Measurements from ENCODE around the gene MEIOB. TPM values are rescaled to one million over a fixed set of nuclear protein-coding genes. Genes with fewer than 3 reads are reported as not detected.

Gene MEIOB, protein sequence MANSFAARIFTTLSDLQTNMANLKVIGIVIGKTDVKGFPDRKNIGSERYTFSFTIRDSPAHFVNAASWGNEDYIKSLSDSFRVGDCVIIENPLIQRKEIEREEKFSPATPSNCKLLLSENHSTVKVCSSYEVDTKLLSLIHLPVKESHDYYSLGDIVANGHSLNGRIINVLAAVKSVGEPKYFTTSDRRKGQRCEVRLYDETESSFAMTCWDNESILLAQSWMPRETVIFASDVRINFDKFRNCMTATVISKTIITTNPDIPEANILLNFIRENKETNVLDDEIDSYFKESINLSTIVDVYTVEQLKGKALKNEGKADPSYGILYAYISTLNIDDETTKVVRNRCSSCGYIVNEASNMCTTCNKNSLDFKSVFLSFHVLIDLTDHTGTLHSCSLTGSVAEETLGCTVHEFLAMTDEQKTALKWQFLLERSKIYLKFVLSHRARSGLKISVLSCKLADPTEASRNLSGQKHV
- not detected in 2 replicates for total RNA-seq (2014; rRNA removed; shearing (Covaris generic))

DNA sequence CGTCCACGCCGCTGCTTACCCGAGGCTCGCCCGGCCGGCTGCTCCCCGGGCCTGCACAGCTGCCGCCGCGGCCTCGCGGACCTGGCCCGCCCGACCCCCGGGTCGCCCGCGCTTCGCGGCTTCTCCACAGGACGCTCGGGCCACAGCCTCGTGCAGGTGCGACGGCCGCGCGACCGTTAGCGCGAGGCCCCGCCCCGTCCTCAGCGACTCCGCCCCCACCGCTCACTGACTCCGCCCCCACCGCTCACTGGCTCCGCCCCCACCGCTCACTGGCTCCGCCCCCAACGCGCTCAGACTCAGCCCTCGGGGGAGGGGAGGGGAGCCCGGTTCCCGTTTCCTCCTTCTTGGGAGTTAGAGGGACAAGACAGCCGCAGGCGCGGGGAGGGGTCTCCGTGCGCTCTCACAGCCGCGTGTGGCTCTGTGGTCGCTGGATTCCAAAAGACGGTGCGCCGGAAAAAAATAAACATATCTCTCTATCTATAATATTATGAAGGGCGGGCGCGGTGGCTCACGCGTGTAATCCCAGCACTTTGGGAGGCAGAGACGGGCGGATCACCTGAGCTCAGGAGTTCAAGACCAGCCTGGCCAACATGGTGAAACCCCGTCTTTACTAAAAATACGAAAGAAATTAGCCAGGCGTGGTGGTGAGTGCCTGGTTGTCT lies at the start of gene MEIOB:
MEIOB (minus strand) TSS at position 191 of the 662 bp plus-strand sequence. CDS start 3,989 bp downstream, outside the sequence.

DNA sequence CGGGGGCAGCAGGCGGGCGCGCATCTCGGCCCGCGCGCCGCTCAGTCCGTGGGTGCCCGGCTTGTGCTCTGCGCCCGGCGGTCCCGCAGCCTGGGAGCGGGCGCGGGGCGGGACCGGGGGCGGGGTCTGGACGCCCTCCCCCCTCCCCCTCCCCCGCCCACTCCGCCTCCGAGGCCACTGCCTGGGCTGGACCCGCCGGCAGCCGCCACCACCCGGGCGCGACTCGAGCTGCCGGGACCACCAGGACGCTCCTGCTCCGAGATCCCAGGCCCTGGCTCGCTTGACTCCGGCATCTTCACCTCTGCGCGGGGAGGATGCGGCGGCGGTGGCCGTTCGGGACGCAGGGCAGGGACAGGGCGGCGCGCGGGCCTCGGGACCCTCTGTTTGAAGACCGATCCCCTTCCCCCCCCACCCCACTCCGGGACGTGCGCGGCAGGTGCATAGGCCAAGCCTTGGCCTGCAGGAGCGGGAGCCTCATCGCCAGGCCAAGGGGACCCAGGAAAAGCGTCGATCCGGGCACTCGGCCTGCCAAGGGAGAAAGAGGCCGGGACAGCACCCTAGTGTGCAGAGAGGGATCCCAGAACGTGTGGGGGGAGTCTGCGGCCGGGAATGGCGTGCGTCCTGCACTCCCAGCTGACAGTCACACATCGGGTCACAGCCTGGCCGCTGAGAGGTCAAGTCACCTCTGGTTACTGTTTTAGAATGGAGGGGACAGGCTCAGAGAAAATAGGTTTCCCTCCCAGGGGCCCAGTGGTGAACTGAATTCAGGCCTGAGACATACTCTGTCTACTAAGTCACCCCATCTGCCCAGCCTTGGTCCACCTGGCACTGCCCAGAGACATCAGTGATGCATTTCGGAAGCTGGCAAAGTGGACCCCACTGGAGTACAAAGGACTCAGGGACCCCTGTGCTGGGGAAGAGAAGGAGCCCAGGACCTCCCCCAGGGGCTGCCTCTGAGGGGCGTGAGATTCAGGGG lies 46.7 kb upstream of the MEIOB start, which contains the start of gene HS3ST6:
HS3ST6 (minus strand) TSS at position 65 of the 976 bp plus-strand sequence. CDS start 92 bp downstream, outside the sequence.

DNA sequence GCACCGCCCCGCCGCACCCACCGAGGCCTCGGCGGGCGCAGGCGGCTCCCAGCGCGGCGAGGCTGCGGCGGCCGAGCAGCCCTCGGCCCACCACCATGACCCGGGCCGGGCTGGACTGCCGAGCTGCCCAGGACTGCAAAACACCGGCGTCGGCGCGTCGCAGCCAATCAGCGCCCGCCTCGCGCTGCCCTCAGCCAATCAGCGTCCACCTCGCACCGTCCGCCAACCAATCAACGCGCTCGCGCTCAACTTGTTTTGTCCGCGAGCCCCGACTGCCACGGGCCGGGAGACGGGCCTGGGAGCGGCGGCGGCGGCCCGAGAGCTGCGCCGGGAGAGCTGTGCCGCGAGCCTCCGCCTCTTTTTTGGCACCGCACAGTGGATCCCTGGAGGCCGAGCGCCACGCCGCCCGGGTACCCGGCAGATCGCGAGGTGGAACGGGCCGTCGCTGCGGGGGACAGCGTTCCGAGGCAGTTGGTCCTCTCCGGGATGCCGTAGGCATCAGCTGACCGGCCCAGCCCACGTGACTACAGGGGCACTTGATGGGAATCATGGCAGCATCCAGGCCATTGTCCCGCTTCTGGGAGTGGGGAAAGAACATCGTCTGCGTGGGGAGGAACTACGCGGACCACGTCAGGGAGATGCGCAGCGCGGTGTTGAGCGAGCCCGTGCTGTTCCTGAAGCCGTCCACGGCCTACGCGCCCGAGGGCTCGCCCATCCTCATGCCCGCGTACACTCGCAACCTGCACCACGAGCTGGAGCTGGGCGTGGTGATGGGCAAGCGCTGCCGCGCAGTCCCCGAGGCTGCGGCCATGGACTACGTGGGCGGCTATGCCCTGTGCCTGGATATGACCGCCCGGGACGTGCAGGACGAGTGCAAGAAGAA lies 45.0 kb downstream of the MEIOB start, which contains the start of the genes FAHD1 and HAGH:
FAHD1 (plus strand) TSS at position 516 of the 883 bp plus-strand sequence; CDS start at position 549, 33 bp downstream.
HAGH (minus strand) TSS at position 135 of the 883 bp plus-strand sequence; CDS start at position 97, 38 bp downstream.

DNA sequence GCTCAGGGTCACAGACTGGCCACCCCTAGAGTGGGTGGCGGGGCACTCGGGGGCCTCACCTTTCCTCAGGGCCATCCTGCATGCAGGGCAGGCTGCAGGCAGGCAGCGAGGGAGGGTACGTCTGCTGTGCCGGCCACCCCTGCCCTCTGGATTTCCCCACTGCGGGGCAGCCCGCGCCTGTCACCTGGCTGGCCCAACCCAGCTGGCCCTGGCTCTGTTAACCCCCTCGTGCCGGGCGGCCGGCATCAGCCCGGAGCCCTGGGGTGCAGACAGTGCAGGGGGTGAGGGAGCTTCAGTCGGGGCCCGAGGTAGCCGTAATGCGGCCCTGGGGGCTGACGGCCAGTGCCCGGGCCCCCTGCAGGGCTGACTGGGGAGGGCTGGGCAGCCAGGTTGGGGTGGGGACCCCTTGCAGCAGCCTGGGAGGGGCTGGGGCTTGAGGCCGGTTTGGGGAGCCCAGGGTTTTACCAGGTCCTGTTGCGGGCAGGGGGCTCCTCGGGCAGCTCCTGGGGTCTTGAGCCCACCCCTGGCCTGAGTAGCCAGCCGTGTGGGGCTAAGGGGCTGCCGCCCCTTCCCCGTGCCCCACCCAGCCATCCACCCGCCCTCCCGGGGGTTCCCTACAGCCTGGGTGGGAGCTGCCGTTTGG lies 78.3 kb downstream of the MEIOB start, which contains the start of gene IGFALS:
IGFALS (minus strand) TSS at position 128 of the 643 bp plus-strand sequence; CDS start at position 75, 53 bp downstream.

Other genes with a start within 250 kb of the MEIOB start
- gene JPT2, start 193.9 kb downstream of the MEIOB start, total RNA-seq (2014; rRNA removed; shearing (Covaris generic)) = 71.8 and 72.4 TPM in 2 replicates
- 74.2 and 79.0 TPM in 2 replicates for gene MAPK8IP3, start 166.0 kb downstream of the MEIOB start, total RNA-seq (2014; rRNA removed; shearing (Covaris generic))
- 89.3 and 122 TPM in 2 replicates for gene NME3, start 100.6 kb downstream of the MEIOB start, total RNA-seq (2014; rRNA removed; shearing (Covaris generic))
- gene EME2, start 99.4 kb downstream of the MEIOB start, total RNA-seq (2014; rRNA removed; shearing (Covaris generic)) = 21.4 and 22.7 TPM in 2 replicates
- 187 and 223 TPM in 2 replicates for gene MRPS34, start 99.0 kb downstream of the MEIOB start, total RNA-seq (2014; rRNA removed; shearing (Covaris generic))
- gene SPSB3, start 89.6 kb downstream of the MEIOB start, total RNA-seq (2014; rRNA removed; shearing (Covaris generic)) = 51.4 and 57.6 TPM in 2 replicates
- gene NUBP2, start 89.2 kb downstream of the MEIOB start, total RNA-seq (2014; rRNA removed; shearing (Covaris generic)) = 132 and 137 TPM in 2 replicates
- 0.29 TPM in 1 of 2 replicates, not detected in the other for gene IGFALS, start 78.5 kb downstream of the MEIOB start, total RNA-seq (2014; rRNA removed; shearing (Covaris generic))
- 113 and 133 TPM in 2 replicates for gene HAGH, start 45.3 kb downstream of the MEIOB start, total RNA-seq (2014; rRNA removed; shearing (Covaris generic))
- 30.1 and 30.2 TPM in 2 replicates for gene FAHD1, start 45.0 kb downstream of the MEIOB start, total RNA-seq (2014; rRNA removed; shearing (Covaris generic))
- gene HS3ST6, start 46.3 kb upstream of the MEIOB start, total RNA-seq (2014; rRNA removed; shearing (Covaris generic)) = not detected in 2 replicates
- 8.5 and 10.2 TPM in 2 replicates for gene MSRB1, start 71.0 kb upstream of the MEIOB start, total RNA-seq (2014; rRNA removed; shearing (Covaris generic))
- gene RPL3L, start 82.5 kb upstream of the MEIOB start, total RNA-seq (2014; rRNA removed; shearing (Covaris generic)) = not detected in 2 replicates
- gene NDUFB10, start 87.4 kb upstream of the MEIOB start, total RNA-seq (2014; rRNA removed; shearing (Covaris generic)) = 551 and 557 TPM in 2 replicates
- 4,459 and 5,166 TPM in 2 replicates for gene RPS2, start 92.7 kb upstream of the MEIOB start, total RNA-seq (2014; rRNA removed; shearing (Covaris generic))
- not detected in 2 replicates for gene RNF151, start 94.7 kb upstream of the MEIOB start, total RNA-seq (2014; rRNA removed; shearing (Covaris generic))
- gene TBL3, start 99.9 kb upstream of the MEIOB start, total RNA-seq (2014; rRNA removed; shearing (Covaris generic)) = 72.8 and 74.0 TPM in 2 replicates
- 0.23 TPM in 1 of 2 replicates, not detected in the other for gene NOXO1, start 109.3 kb upstream of the MEIOB start, total RNA-seq (2014; rRNA removed; shearing (Covaris generic))
- gene GFER, start 112.0 kb upstream of the MEIOB start, total RNA-seq (2014; rRNA removed; shearing (Covaris generic)) = 46.0 and 50.1 TPM in 2 replicates
- gene SYNGR3, start 117.8 kb upstream of the MEIOB start, total RNA-seq (2014; rRNA removed; shearing (Covaris generic)) = 1.6 and 2.0 TPM in 2 replicates
- 59.6 and 76.5 TPM in 2 replicates for gene ZNF598, start 137.7 kb upstream of the MEIOB start, total RNA-seq (2014; rRNA removed; shearing (Covaris generic))
- gene NPW, start 147.6 kb upstream of the MEIOB start, total RNA-seq (2014; rRNA removed; shearing (Covaris generic)) = 1.0 and 1.5 TPM in 2 replicates
- gene NHERF2, start 154.7 kb upstream of the MEIOB start, total RNA-seq (2014; rRNA removed; shearing (Covaris generic)) = 113 and 117 TPM in 2 replicates
- gene NTHL1, start 175.7 kb upstream of the MEIOB start, total RNA-seq (2014; rRNA removed; shearing (Covaris generic)) = 58.6 and 71.2 TPM in 2 replicates
- 75.3 and 90.4 TPM in 2 replicates for gene TSC2, start 175.8 kb upstream of the MEIOB start, total RNA-seq (2014; rRNA removed; shearing (Covaris generic))

All from A375 (cell line).